NOMO-1 treated with DMSO at 0.1 percent for 48 hours (cell line): Measurements from ENCODE around the gene TMEM273.
"Not testable (repeated sequence)": the region's sequence is repeated elsewhere in the genome, so short reads cannot be mapped to it uniquely, and the experiment has no call there.

Experiments
- DNase-seq: peaks from one replicate; lab custom pipeline; 2025; ENCODE audit not compliant: unreplicated experiment; lab: John Stamatoyannopoulos, UW

The TMEM273 gene

DNA sequence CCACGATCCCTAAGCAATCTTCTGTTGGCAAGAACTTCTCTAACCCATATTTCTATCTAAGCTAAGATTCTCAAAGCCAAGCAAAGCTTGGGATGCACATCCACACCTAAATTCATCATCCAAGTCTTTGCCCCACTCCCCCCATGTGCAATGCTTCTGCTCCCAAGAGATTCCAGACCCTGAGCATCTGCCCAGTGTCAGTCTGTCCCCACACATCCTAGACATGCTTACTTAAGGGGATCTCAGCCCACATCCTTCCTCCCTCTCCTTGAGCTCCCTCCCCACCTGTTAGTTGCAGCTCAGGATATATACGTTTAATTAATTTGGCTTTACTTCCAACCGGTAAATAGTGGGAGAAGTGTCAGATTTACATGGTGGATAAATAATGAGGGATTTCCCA lies 17.0 kb upstream of the TMEM273 start:
- DNase-seq: no peak

DNA sequence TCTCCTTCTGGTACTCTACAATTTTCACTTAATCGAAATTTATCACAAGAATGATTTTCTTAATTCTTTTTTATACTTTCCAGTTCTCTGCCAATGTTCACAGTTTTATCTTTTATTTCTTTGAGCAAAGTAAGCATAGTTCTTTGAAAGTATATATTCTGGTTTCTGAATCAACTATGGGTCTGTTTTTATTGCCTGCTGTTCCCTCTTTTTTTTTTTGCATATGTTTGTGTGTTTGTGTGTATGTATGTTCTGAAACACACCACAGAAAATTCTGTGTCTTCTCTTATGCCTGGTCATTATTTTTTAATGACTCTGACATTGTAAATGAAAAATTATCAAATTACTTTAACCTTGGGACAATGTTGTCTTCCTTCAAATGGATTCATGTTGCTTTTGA lies 15.9 kb upstream of the TMEM273 start:
- no peak for DNase-seq

DNA sequence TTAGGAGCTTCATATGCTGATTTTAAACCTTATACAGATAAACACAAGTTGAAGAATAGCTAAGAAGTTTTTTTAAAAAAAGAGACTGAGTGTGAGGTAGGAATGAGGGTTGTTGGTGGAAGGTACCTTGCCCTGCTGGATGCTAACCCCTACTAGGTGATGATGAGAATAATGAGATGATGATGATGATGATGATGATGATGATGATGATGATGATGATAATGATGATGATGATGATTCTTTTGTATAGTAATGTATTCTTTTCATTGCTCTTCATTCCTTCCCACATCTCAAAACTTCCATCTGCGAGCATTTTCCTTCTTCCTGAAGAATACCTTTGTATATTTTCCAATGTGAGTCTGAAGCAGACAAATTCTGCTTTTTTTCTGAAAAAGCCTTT lies 14.1 kb upstream of the TMEM273 start:
- DNase-seq: no peak

DNA sequence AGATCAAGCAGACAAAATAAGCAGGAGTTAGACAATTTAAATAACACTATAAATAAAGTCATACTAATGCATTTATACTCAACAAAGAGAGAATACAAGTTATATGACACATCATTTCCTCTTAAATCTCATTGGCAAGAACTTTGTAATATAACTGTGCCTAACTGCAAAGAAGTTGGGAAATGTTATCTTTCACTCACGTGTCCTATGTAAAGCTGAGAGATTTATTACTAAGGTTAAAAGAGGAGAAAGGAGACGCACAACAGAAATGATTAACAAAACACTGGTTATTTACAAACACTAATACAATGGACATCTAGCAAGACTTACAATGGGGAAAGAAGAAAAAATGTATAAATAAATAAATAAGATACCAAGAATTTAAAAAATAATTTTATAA lies 12.7 kb upstream of the TMEM273 start:
- DNase-seq: peak; percentile 10

DNA sequence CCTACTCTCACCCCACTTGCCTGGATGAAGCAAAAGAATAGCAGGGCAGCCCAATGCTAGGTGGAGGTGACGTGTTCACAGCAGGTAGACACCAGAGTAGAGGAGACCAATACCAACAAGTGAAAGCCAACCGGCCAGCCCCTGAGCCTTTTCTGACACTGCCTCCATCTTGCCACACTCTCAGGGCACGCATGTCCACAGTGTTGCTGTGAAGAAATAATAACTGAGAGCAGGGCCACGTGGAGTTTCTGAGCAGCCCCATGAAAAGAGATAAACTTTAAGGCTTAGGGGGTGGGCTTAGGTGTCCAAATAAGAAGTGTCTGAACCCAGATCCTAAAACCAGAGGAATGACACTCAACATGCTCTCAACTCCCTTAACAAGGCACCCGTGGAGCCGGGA lies 9.0 kb upstream of the TMEM273 start:
- no peak for DNase-seq

DNA sequence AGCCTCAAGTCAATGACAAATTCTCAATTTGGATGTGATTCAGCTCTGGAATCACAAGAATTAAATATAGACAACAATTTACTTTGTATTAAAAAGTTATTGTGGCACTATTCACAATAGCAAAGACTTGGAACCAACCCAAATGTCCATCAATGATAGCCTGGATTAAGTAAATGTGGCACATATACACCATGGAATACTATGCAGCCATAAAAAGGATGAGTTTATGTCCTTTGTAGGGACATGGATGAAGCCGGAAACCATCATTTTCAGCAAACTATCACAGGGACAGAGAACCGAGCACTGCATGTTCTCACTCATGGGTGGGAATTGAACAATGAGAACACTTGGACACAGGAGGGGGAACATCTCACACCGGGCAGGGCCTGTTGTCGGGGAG lies 7.7 kb upstream of the TMEM273 start:
- not testable (repeated sequence) for DNase-seq

DNA sequence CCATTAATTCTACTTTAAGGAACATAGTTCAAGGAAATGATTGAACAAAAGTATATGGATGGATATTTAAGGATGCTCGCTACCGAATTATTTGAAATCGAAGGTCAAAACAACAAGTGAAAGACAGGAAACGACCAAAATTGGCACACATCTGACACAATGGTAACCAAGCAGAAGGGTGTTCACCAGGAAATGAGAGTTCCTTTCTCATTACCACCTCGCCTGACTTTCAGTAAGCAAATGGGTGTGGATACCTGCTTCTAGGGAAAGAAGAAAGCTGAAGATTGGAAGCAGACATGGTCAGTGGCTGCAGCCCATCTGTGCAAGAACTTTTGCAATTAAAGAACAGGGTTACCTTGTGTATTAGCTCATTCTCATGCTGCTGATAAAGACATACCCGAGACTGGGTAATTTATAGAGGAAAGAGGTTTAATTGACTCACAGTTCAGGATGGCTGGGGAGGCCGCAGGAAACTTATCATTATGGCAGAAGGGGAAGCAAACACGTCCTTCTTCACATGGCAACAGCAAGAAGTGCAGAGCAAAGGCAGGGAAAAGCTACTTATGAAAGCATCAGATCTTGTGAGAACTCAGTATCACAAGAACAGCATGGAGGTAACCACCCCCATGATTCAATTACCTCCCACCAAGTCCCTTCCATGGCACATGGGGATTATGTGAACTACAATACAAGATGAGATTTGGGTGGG lies 6.2 kb upstream of the TMEM273 start:
- peak; percentile 9 for DNase-seq

DNA sequence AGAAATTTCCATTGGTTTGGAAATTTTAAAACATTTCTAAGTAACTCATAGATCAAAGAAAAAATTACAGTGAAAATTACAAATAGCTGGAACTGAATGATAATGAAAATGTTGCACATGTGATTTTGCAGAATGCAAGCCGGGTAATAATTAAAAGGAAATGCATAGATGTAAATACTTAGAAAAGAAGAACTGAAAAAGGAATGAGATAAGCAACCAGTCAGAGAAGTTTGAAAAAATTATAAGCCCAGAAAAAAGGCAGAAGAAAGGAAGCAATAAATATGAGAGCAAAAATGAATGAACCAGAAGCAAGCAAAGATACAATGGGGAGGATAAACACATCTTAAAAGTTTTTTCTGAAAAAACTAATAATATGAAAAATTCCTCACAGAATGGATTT lies 3.2 kb upstream of the TMEM273 start:
- peak; percentile 30 for DNase-seq

DNA sequence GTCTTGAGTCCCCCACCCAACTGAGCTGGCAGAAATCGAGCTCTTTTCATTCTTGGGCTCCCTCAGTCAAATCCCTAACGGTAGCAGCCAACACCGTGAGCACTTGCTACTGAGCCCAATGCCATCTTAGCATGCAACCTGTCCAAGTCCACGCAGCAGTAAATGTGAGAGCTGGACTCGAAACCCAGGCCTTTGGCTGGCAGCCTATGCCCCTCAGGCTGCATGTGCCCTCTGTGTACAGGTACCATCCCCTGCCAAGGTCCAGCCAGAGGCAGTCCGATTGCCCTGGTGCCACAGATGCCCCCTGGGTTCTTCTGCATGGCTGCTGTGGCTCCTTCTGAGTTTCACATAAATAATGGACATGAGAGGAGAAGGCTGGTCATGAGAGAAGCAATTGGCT lies 1.2 kb upstream of the TMEM273 start:
- no peak for DNase-seq

DNA sequence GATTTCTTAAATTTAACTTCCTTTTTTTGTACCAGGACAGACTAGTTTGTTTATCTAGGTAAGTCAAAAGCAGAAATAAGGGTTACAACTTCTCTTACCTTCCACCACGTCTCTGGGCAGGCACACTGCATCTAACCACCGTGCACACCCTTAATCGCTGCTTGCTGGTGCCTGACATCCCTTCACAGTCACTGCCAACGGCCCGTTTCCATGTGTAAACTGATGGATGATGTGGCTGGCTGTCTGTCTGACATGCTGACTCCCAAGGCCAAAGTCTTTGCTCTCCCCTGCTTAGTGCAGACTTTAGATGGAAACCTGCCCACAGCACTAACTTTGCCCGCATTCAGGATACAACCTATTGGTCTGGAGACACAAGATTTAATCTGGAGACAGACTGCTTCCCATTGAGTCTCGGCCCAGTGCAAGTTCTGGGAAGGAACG lies 1.1 kb downstream of the TMEM273 start:
- DNase-seq: peak; percentile 7

DNA sequence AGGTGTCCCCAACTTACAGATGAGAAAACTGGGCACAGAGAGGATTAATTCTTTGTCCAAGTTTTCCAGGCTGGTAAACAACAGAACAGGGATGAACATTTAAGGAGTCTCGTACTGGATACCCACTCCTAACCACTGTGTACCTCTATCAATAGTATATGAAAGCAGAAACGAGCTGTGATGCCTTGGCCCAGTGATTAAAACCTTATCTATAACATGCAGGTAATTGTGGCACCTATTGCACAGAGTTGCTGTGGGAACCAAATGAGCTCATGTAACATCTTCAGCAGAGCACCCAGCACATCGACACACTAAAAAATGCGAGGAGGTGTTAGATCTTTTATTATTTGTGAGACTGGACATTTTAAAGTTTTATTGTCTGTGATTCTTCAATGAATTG lies 1.6 kb downstream of the TMEM273 start:
- no peak for DNase-seq

DNA sequence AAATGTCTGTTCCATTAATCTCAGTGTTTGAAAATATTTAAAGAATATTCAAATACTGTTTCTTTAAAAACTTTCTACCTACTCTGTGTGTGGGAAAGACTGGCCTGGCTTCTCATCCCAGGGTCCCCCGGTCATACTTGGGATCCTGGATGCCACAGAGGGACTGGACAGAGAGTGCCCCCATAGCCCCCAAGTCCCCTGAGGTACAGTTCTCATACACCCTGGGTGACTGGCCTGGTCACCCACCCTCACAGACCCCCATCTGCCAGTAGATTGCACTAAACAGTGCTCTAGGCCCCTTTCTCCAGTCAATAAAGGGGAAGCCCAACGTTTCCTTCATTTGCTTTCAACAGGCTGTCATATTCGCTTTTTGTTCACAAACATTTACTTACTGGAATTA lies 3.0 kb downstream of the TMEM273 start:
- no peak for DNase-seq

DNA sequence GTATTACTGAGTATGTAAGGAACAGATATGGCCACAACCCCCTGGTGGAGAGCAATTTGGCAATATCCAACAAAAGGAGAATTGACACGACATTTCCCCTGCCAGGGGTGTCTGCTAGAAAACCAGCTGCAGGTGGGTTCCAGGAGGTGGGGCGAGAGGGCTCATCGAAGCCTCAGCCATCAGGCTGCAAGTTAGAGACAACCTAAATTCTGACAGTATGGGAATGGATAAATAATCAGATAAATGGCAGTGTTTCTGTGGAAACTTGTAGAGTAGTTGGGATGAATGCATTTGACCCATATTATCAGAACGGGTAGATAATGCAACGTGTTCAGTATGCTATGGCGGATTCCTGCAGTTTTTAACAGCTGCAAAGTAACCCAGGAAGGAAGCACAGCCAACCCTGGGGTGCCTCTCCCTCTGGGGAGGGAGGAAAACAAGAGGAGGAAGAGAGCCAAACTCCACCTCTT lies 3.5 kb downstream of the TMEM273 start:
- no peak for DNase-seq

DNA sequence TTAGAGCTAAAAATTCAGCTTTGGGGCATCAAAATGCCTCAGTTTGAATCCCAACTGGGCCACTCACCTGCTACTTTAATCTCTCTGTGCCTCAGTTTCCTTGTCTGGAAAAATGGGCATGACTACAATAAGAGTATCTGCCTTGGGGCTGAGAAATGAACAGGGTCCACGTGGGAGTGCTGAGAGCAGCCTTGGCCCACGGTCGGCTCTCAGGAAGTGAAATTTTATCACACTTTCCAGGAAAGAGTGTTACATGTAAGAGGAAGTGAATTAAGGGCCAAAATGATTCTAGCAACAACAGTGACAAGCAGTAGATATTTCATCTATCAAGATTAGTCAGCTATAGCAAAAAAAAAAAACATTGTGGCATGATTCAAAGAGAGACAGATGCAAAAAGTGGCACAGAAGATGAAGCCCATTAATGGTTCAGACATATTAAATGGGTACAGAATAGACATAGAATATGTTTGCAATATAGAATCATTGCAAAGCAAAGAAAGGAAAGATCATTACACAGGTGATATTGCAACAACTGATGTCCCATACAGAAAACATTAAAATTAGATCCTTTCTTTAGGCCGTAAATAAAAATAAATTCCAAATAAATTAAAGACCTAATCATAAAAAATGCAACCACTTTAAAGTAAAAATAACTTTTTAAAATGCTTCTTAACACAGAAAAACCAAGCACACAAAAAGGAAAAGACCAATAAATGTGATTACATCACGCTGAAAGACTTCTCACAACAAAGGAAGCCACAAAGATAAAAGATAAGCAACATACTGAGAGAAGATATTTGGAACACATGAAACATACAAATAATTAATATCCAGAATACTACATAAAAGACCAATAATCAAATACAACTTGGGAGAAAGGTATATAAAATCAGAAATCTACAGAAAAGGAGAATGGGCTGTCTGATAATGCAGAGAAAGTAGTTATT lies 4.3 kb downstream of the TMEM273 start:
- DNase-seq: peak; percentile 42

DNA sequence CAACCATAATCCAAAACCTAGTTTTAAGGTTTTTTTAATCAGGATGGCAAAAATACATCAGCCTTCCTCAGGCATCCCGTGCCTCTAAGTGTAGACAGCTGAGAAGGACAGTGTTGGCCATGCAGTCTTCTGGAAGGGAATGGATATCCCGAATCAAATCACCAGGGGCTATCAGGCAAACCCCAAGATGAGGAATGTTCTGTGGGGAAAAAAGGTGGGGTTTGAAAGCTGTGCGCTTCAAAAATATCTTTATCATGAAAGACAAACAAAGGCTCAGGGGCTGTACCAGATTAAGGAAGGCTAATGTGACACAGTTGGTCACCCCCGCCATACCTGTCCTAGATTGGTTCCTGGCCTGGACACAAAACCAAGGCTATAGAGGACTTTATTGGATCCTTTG lies 5.4 kb downstream of the TMEM273 start:
- DNase-seq: no peak

DNA sequence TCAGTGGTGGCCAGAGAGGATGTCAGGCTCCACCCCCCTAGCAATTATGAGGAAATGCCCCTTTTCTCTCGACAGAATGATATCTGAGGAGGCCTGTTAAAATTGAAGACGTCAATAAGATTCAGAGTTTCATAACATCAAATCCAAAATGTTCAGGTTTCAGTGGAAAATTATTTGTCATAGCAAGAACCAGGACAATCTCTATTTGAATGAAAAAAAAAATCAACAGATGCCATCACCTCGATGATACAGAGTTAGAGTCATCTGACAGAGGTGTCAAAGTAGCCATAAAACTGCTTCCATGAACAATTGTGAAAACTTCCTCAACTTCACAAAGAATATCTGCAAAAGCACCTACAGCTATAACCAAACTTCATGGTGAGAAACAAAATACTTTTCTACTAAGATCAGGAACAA lies 7.7 kb downstream of the TMEM273 start:
- no peak for DNase-seq

DNA sequence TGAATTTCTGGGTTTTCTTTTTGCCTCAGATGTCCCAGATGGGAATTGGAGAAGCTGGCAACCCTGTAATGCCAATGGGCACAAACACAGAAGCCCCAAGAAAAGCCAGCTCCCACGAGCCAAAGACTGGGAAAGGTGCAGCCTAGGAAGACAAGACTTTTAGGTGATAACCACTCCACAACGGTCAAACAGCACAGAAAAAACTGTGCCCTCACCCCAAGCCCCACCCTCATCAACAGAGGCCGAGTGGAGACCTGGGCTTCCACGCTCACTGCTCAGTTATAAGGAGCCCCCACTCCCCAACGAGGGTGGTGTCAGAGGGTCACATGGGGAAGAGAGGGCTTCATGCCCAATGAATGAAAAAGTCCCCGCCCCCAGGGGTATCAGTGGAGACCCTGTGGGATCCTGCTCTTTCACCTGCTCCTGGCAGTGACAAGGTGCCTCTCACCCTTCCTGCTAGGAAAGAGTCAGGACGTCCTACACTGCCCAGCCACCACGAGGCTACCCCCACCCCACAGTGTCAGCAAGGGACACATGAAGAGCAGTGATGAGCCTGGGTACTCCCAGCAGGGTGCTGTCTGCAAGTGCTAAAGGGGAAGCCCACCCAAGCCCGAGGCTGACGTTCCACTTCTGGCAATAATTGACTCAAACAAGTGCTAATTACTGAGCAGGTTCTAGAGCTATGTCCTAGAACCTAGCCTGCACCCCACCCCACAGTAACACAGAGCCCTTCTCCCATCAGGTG lies 8.3 kb downstream of the TMEM273 start:
- DNase-seq: no peak

DNA sequence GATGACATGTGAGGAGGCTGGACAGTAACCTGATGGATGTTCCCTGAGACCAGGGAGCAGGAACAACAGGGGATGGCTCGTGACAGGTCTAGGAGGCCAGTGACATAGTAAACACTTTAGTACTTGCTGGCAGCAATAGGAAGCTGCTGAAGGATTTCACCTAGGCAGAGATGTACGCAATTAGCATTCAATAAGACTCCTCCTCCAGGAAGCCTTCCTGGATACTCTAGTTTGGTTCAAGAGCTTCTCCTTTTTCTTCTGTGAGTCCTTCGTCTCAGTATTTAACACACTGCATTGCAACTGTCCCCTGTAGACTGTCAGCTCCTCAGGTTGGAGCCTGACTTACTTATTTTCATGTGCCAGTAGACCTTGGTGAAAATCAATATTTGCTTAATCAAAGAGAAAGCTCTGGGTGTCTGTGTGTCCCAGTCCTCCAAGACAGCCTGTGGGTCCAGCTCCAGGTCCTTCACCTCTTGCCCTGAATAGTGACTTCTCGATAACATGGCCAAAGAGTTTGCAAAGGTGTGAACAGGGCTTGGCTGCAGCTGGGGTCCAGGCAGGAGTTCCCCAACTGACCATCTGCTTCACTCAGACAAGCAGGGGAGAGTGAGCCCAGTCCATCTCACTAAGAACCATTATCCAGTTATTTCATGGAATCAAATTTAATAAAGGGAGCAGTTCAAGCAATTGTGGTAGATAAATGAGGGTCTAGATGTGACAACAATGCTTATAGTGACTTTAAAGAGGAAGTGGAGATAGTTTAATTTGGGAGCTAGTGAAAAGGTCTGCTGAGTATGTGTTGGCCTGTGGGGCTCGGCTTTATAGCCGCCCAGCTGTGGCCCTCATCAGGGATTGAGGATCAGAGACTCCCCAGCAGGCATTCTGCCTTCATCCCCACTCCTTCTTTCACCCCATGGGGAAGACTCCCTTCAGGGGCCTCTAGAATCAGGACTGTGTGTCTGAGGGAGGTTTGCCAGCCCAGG lies 9.4 kb downstream of the TMEM273 start:
- DNase-seq: peak; percentile 17

DNA sequence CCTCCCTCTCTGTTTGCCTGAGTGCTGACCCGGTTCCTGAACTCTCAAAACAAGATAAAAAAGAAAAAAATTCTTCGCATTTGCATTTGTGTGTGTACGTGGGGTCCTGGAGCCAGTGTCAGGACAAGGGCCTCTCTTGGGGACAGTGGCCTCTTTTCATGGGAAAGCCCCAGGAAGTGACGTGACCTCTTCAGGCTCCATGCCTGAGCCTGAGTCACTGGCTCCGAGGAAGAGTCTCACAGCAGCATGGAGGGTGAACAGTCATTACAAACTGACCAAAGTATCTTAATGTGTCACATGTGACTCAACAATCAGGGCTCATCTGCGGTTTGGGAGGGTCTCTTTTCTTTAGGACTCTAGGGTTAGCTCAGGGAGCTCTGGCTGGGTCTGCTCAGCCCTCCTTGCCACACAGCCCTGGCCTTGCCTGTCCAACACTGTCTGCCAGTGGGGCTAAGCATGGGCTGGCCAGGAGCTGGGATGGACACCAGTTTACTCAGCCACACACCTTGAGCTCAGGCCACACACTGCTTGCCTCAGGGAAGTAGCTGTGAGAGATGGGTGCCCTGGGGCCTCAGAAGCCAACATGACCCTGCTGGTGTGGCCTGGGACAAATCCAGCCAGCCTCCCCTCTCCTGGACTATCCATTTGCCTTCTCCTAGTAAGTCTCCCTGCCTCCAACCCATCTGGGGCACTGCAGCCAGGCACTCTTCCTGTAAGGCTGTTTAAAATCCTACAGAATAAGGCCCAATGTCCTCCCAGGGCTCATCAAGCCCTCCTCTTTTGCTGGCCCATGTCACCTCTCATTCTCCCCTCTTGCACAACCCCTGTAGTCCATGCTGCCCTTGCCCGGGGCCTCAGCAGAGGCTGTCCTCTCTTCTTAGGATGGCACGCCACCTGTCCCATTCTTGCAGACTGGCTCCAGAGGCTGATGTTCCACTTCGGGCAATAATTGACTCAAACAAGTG lies 10.5 kb downstream of the TMEM273 start:
- peak; percentile 58 for DNase-seq
